HG02981 (cell line): ENCODE results near the gene TLR8.
"Not testable (repeated sequence)": the region's sequence is repeated elsewhere in the genome, so short reads cannot be mapped to it uniquely, and the experiment has no call there.

ENCODE experiments used
- ATAC-seq: cut with Tn5 transposase; IDR thresholded peaks from one replicate; pipeline ENCODE4 v1.9.1; 2021; ENCODE audit warnings: mild to moderate bottlenecking, moderate library complexity; ENCODE audit not compliant: unreplicated experiment

The TLR8 gene

GRCh38 chrX:12895866-12896265, 10.6 kb upstream of the TLR8 start:
- no peak for ATAC-seq

GRCh38 chrX:12896935-12897334, 9.5 kb upstream of the TLR8 start:
- ATAC-seq: no peak

DNA sequence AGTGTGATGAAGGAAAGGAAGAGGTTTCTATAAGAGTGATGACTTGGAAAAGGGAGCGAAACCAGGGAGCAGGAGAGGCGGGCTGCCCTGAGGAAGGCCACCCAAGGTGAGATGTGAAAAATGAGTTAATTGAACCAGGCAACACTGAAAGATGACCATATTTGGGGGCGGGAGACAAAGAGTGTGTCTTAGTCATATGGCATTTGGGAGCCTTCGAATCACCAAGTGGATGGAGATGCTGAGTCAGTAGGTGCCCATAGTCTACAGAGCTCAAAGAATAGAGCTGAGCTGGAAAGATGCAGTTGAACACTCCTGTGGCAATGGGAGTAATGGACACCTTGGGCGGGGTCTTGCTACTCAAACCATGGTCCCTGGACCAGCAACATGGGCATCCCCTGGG, 8.3 kb upstream of the TLR8 start:
- no peak for ATAC-seq

DNA sequence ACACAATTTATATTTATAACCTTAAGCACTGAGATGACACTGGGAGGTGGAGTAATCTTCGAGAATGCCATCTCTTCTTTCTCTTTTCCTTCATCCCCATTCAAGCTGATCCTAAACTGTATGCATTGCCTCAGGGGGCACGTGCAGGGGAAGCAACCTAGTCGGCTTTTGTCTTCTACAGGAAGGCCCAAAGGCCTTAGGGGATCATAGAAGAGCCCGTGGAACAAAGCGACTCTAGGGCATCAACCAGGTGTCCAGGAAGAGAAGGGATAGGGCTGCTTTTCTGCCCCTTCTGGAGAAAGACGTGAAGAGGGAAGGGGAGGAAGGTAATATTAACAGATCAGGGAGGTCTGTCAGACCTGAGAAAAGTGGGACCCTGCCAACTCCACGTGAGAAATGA, 6.9 kb upstream of the TLR8 start:
- ATAC-seq: no peak

DNA sequence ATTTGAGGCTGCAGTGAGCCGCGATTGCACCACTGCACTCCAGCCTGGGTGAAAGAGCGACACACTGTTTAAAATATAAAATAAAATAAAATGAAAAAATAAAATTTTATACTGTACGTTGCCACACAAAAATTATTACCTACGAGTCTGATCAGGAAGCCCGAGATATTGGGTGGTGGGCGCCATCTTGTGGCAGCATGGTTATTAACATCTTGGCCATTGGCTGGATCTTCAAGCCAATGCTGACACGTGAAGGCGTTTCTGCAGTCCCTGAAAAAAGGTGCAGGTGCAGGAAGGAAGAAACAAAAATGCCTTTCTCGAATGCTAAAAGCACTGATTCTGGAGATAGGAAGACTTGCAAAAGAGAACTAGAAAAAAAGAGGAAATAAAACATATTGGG, 4.9 kb upstream of the TLR8 start:
- no peak for ATAC-seq

DNA sequence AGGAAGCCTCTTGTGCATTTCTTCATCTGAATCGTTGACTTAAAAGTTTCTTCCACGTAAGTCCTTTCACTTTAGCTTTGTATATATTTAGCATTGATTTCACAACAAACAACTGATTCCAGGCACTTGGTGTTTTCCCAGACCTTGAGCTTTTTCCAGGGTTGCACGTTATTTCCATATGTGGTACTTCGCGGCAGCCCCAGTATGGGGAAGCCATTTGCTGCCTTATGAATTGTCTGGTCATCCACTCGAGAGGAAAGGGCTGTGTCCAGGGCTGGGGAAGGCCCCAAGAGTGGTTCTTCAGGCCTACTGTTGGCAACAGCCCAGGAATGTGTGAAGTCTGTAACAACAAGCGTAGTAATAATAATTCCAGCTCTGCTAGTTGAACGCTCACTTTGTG, 2.8 kb upstream of the TLR8 start:
- ATAC-seq: no peak

DNA sequence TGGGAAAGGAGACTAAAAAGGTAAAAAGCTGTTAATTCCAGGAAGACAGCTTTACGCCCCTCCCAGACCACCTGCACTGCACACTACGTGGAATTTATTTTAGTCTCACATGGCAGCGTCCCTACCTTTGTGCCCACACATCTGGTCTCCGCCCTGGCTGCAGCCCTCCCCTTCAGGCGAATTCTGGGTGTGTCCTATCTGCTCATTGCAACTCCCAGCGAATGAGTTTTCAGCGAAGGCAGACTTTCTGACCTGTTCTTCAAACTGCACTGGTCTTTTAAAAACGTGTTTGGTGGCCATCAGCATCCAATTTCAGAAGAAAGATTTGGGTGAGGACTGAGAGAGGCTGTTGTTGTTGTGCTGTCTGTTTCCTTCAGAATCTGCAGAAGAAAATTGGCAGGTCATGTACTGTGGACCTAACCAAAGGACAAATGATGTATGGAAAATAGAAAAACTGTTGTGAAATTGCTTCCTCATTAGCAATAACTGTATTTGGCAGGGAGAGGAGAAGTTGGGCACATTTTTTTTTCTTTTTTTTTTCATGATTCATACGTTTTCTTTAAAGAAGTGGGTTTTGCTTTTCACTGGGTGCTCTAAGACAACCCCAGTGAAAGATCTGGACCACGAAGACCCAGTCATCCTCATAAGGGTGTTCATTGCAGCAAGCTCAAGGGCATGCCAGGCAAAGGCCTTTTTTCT, 4.2 kb downstream of the TLR8 start:
- no peak for ATAC-seq

- no peak for ATAC-seq
These were observed 4.7 kb downstream of the TLR8 start for GRCh38 chrX:12911122-12911470.

DNA sequence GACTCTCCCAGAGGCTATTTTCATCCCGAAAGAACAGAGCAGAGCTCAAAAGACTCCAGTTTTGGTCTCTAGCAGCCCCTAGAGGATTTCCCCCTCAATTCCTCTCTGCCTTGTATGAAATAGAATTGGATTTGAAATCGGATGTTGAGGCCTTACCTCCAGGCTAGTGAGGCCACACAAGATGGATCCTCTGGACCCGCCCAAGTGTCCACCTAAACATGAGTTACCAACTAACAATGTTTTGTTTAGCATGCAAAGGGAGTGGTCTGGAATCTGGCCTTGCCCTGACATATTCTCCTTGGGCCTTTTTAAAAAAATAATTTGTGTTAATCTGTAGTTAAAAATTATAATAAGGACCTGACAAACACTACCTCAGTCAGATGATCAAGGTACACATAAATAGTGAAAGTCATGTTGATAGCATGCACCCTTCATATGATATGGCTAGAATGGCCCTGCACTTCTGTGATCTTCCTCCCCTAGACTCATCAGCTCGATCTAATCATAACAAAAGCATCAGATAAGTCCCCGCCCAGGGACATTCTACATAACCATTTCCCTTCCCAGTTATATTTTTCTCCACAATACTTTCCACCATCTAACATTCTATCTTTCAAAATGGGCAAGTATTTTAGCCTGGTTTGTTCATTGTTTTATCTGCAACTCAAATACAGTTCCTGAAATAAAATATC, 6.5 kb downstream of the TLR8 start:
- no peak for ATAC-seq

DNA sequence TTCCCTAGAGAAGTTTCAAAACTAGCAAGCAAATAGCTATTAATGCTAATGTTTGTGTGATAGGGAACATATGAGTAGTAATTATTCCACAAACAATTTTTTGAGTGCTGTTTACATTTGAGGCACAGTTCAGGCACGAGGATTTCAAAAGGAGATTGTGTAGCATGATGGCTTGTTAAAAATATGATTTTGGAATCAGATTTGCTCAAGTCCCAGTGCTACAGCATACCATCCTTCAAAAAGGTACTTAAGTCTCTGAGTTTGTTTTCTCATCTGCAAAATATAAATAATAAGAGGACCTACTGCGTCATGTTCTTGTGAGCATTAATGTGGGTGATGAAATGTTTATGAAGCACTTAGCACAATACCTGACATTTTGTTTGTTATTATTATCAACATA, 11.3 kb downstream of the TLR8 start:
- ATAC-seq: no peak

GRCh38 chrX:12919051-12919450, 12.6 kb downstream of the TLR8 start:
- no peak for ATAC-seq

DNA sequence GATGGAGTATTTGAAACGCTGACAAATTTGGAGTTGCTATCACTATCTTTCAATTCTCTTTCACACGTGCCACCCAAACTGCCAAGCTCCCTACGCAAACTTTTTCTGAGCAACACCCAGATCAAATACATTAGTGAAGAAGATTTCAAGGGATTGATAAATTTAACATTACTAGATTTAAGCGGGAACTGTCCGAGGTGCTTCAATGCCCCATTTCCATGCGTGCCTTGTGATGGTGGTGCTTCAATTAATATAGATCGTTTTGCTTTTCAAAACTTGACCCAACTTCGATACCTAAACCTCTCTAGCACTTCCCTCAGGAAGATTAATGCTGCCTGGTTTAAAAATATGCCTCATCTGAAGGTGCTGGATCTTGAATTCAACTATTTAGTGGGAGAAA, 13.2 kb downstream of the TLR8 start:
- ATAC-seq: no peak

DNA sequence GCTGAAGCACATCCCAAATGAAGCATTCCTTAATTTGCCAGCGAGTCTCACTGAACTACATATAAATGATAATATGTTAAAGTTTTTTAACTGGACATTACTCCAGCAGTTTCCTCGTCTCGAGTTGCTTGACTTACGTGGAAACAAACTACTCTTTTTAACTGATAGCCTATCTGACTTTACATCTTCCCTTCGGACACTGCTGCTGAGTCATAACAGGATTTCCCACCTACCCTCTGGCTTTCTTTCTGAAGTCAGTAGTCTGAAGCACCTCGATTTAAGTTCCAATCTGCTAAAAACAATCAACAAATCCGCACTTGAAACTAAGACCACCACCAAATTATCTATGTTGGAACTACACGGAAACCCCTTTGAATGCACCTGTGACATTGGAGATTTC, 14.6 kb downstream of the TLR8 start:
- ATAC-seq: no peak

- ATAC-seq: no peak
These were observed 15.6 kb downstream of the TLR8 start for GRCh38 chrX:12921886-12922598.

- no peak for ATAC-seq
These were observed 16.1 kb downstream of the TLR8 start for GRCh38 chrX:12922599-12922919.

- ATAC-seq: no peak
These were observed 23.3 kb downstream of the TLR8 start for GRCh38 chrX:12929701-12930100.

DNA sequence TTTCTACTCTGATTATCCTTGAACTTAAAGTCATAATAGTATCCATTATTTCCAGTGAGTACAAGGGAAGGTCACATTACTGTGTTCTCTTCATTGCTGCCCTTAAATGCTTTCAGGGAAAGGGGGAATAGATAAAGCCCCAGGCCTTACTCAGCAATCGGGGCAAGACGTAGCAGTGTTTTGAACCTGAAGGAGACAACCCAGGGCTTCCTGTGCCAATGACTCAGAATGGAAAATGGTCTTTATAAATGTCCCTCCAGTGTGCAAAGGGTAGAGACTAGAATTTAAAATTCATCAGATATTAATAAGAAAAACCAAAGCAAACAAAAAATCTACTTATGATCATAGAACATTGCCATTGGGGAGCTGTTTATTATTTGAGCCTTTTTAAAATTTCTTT, 23.7 kb downstream of the TLR8 start:
- no peak for ATAC-seq

DNA sequence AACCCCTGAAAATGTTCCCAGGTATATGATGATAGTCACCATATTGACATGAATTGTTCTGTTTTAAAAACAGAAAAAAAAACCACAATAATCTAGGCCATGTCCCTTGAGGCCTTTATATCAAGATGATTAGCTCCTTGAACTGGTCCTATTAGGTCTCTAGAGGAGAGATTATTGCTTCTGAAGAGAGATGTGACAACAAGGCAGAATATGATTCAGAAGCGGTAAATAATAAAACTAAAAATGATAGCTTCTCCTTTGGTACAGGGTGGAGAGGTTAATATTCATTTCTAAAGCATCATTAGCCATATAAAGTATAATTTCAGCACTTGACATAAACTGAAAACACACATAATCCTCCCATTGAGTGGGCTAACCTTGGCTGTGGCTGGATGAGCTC, 25.8 kb downstream of the TLR8 start:
- ATAC-seq: no peak

DNA sequence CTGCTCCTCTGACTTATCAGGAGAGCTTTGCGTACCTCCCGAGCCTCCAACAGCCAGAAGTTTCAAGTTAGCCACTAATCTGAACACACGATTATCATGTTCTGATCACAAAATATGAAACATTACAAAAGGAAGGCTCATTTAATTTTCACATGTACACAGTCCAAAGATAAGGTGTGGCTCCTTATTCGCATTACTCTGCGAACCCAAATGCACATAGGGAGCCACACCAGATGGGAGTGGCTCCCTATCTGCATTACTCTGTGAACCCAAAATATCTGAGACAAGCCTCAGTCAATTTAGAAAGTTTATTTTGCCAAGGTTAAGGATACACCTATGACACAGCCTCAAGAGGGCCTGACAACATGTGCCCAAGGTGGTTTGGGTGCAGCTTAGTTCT, 28.4 kb downstream of the TLR8 start:
- ATAC-seq: no peak

- no peak for ATAC-seq
These were observed 30.5 kb downstream of the TLR8 start for GRCh38 chrX:12936947-12937346.

- not testable (repeated sequence) for ATAC-seq
These were observed 34.1 kb downstream of the TLR8 start for GRCh38 chrX:12940471-12940870.

GRCh38 chrX:12943592-12943991, 37.2 kb downstream of the TLR8 start:
- not testable (repeated sequence) for ATAC-seq
